ENCODE data around the gene S100A7A.

GRCh38 chr1:153389973-153390879 is 26.1 kb upstream of the S100A7A start:
- no peak for TF ChIP-seq ZNF514 (tag by site-specific recombination; IDR thresholded peaks at IDR 0.05)
- TF ChIP-seq IKZF3 (tag by site-specific recombination; IDR thresholded peaks at IDR 0.05): no peak
- no peak for TF ChIP-seq ZNF48 (tag by site-specific recombination; IDR thresholded peaks at IDR 0.05)

Data from HEK293 (cell line).